OCI-LY3 (cell line): ENCODE measurements around the gene UBN1.

ENCODE experiments used
- CTCF ChIP-seq: fragments of 200-600, 300-600 bp; sonication (generic); IDR thresholded peaks from 2 replicates; pipeline ENCODE4 v1.5.1; 2014; ENCODE audit warnings: antibody characterized with exemption, low read length, low read depth
- EZH2phosphoT487 ChIP-seq: fragments of 200-600 bp; shearing (Covaris generic); IDR thresholded peaks from 2 replicates; pipeline ENCODE4 v1.6.1; 2018; ENCODE audit warnings: antibody characterized with exemption, mixed run types, low read depth

- TF ChIP-seq EZH2phosphoT487 = no peak
- TF ChIP-seq CTCF = no peak
Observed at GRCh38 chr16:4911970-4912386, 64.7 kb downstream of the UBN1 start.
